ENCODE results near the gene CHI3L1.

The CHI3L1 gene

DNA sequence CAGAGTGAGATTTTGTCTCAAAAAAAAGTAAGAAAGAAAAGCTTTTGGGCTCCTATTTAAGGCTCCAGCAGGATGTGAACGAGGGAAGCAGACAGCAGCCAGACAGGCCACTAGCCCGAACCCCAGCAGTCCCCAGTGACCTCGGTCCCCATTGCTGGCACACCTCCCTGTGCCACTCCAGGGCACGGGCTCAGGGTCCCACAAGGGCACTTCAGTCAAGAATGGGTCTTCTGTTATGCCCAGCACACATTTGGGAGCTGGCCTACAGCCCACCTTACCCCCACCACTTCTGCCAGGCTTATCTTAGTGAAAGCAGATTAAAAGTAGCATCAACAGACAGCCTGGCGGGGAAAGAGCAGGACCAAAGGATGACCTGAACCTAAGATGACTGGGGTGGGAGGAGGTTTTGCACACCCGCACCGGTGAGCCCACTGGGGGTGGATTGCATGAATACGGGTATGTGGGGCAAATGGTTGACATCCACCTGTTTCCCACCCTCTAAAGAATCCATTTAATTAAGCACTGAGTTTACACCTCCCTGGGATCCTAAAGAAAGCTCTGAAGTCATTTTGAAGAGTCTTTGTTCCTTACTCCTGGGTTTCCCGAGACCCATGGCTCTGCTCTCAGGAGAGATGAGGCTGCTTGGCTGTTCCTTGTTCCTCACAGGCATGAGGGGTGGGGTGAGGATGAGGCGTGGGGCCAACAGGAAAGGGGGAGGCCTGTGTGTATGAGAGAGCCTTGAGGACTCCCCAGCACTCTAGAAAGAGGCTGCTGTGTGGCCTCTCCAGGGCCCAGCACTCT, 4.7 kb downstream of the CHI3L1 start:
- DNase-seq (ENCODE audit: low read depth in 4 of 4, low spot score in 1 of 4) = no peak

DNA sequence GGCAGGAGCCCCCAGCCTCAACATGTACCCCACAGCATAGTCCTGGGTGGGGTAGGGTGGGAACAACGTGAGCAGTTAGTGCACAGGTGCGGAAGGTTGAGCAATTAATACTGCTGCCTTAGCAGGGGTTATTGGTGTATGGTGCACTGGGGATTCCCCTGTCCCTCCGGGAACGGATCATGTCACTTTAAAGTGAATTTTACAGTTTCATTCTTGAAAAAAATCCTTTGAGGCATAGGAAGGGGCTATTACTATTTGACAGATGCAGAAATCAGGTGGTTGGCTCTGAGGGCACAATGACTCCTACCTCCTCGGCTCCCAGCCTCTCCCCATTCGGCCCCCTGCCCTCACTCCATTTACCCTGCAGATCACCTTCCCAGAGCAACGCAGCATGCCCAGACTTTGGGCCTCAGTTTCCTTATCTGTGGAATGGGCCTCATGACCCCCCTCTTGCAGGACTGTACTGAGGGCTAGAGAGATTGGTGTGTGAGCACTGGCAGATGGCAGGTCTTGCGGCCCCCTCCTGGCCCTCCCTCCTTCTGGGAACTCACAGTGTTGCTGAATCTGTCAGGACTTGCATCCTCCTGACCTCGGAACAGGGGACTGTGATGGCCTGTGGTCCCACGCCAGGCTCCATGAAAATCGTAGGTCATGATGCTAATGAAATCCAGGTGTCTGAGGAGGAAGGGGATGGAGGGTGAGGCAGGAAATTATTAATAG, 5.7 kb downstream of the CHI3L1 start:
- no peak for DNase-seq (ENCODE audit: low read depth in 4 of 4, low spot score in 1 of 4)

DNA sequence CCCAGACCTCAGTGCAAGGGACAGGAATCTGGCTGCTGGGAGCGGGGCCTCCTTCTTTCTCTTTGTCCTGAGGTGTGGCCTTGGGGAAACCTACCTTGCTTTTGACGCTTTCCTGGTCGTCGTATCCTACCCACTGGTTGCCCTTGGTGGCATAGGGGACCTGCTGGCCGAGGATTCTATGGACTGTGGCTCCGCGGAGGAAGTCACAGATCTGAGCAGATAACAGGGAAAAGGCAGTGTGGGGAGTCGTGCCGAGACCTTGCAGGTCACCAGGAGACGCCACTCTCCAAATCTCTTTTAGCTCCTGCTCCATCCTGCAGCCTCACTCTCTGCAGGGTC, 6.9 kb downstream of the CHI3L1 start:
- no peak for DNase-seq (ENCODE audit: low read depth in 4 of 4, low spot score in 1 of 4)

DNA sequence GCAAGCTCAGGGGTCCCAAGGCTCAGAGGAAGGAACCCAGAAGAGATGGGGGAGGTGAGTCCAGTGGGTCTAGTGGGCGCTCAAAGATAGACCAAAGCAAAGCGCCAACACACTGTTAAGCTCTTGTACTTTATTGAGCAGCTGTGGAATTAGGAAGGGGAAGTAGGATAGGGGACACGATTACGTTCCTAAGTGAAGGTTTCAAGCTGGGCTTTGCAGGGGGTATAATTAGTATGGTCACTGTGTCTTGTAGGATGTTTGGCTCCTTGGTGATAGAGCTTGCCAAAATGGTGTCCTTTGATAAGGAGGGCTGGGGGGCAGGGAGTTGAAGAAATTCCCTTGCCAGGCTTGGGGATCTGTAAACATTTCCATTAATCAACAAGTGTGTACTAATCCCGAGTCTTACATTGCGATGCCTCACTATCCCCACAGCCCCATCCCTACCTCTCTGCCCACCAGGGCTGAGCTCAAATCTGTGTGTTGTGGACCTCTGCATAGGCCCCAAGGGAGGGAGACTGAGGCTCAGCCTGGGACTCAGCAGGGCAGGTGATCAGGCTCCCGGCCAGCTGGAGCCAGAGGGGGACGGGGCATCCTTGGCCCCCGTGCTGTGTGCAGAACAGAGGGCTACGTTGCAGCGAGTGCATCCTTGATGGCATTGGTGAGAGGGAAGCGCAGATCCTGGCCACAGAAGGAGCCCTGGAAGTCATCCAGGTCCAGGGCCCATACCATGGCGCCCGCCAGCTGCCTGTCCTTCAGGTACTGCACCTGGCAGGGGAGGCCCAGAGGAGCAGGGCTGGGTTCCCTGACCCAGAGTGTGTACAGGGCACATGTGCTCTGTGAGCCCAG, 7.5 kb downstream of the CHI3L1 start:
- DNase-seq (ENCODE audit: low read depth in 4 of 4, low spot score in 1 of 4) = no peak

DNA sequence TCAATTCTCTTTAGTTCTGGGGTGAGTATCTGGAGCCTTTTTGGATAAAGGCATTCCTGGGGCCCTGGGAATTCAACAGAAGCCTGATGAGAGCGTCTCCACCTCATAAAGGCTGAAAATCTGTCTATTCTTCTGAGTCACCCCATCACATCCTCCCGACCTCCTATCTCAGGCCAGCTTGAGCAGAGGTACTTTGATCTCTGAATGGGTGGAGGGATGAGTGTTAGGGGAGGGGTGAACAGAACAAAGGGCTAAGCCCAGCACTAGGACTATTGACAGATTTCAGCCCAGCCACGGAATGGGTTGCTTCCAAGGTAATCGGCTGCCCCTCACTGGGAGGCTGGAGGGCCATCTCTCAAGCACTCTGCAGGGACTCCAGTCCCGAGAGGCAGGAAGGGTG, 8.4 kb downstream of the CHI3L1 start:
- no peak for DNase-seq (ENCODE audit: low read depth in 4 of 4, low spot score in 1 of 4)

DNA sequence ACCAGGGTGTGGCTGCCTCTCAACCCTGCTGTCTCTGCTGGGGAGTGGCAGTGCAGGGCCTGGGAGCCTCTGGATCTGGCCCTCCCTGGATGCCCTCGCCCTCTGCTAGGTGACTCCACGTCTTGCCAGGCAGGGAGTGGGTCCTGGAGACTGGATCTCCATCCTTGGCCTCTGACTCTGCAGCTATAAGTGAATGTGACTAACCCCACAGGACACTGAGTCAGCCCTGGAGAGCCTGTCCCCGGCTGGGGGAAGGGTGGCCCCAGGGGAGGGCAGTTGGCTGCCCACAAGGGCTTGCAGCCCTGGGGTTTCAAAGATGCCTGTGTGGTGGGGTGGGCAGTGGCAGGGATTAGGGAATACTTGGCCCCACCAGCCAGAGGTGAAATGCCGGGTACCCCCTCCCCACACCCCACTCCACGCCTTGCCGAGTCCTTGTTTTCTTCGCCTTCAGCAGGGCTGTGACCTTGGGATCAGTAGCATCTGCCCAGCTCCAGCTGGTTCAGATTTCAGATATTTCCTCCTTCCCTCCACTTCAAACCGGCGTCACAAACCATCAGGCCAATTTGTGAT, 8.9 kb downstream of the CHI3L1 start:
- no peak for DNase-seq (ENCODE audit: low read depth in 4 of 4, low spot score in 1 of 4)

DNA sequence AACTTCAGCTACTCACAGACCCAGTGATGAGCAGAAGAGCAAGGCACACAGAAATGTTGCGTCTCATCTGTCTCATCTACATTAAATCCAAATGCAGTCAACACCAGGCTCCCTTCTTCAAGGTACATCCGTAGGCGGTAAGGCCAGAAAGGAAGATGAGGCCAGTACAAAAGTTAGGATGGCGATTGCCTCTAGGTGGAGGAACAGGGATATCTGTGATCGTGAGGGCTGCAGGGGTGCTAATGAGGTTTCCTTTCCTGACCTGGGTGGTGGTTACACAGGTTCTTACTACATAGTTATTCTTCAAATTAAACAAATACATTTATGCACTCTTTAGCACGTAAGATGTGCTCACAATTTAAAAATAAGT, 9.5 kb downstream of the CHI3L1 start:
- DNase-seq (ENCODE audit: low read depth in 4 of 4, low spot score in 1 of 4) = no peak

DNA sequence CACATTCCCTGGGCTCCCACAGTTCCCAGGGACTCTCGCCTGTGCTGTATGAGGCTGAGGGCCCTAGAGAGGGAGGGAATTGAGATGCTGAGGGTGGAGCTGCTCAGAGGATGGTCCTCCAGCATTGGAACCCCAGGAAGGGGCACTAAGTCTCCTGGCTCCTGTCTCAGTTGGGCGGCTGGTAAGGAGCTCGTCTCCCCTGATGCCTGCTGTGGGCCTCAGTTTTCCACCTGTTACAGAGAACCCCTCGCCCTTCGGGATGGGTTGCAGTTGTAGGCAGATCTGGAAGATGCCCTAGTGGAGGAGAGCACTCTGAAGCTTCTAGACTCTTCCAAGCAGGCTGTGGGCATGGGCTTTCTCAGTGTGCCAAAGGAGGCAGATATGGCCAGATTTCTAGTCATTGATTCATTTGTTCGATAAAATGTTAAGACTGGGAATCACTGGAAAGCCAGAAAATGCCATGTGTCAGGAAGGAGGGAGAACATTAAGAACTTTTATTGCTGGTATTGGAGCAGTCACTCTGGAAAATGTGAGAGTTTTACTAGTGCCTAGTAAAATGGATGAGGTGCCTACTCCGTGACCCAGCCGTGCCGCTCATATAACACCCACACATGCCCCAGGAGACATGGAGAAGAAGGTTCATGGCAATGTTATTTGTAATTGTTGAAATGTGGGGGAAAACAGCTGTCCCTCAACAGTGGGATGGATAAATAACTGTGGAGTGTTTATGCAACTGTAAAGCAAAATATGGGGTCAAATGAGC, 10.1 kb downstream of the CHI3L1 start:
- no peak for DNase-seq (ENCODE audit: low read depth in 4 of 4, low spot score in 1 of 4)

DNA sequence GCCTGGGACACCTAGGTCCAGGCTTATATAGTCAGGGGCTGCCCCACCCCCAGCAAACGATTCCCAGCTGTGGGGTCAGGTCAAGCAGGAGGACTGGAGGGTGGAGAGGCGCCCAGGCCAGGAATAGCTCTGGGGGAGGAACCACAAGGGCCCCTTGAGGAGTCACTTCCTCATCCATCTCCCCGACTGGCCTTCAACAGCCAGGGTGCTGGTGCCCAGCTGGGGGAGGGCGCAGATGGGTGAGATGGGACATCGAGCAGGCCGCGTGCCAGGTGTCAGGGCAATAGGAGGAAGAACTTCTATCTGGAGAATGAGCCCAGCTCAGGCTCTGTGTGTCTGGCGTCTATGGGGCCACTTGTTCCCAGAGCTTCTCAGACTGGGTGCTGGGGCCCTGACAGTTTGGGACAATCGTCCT, 10.7 kb downstream of the CHI3L1 start:
- DNase-seq (ENCODE audit: low read depth in 4 of 4, low spot score in 1 of 4) = no peak

DNA sequence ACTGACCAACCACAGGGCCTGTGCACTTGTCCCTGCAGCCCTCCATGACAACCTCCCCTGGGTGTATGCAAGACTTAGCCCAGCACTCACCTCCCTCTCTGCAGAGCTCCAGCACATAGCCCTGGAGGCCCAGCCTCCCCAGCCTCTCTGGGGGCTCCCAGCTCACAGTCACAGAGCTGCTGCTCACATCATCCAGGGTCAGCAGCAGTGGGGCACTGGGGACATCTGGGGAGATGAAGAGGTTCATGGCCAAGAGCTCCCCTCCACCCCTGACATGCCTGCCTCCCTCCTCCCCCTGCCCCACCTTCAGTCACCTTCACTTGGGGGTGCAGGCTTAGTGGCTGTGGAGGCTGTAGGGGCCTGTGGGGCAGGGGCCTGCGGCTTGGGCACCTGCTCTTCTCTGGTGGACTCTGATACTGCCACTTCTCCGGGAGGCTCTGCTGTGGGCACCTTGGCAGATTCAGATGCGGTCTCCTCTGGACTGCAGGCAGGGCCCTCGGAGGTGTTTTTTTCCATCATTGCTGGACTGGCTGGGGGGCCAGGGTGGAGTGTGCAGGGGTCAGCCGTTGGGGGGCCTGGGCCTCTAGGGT, 11.2 kb downstream of the CHI3L1 start, which contains the start of gene MYBPH:
Gene MYBPH (minus strand): TSS at position 590 of the 590 bp plus-strand sequence. CDS start 71 bp downstream, at position 519.
- DNase-seq (ENCODE audit: low read depth in 4 of 4, low spot score in 1 of 4) = no peak

DNA sequence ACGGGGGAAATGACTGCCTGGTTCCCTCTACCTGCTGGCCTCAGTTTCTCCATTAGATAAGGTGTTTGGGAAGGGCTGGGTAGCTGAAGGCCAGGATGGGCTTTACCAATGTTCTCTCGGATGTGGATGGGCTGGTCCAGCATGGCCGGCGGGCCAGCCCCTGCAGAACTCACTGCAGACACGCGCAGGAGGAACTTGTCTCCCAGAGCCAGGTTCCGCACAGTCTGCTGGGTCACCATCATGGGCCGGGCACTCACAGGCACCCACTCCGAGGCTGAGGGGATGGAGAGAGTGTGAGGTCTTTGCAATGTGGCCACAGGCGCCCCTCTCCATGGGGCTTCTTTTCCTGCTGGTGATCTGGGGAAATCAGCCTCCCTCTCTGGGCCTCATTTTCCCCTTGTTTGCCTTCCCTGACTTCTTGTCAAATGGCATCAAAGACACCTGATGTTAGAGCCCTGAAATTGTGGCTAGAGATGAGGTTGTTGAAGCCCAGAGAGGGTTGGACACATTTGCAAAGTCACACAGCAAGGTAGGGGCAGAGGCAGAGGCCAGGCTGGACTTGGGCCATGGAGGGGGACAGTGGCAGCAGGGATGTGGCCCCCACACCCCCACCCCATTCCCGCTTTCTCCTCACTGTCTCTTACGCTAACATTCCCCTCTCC, 12.0 kb downstream of the CHI3L1 start:
- no peak for DNase-seq (ENCODE audit: low read depth in 4 of 4, low spot score in 1 of 4)

DNA sequence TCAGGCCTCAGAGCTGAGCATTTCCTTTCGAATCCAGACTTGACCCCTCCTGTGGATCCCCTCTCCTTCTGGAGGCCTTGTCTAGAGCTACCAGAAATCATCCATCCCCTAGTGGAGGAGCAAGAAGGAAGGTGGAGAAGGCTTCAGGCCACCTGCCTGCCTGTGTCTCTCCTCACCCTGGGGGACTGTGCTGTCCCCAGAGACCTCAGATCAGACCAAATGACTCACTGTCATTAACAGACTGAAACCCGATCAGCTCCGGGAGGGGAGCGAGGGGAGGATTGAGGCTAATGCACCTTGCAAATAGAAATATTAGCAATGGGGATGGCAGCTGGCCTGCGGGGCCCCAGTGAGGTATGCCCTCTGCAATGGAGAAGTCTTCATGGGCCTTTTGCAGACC, 12.9 kb downstream of the CHI3L1 start:
- DNase-seq (ENCODE audit: low read depth in 4 of 4, low spot score in 1 of 4) = no peak

DNA sequence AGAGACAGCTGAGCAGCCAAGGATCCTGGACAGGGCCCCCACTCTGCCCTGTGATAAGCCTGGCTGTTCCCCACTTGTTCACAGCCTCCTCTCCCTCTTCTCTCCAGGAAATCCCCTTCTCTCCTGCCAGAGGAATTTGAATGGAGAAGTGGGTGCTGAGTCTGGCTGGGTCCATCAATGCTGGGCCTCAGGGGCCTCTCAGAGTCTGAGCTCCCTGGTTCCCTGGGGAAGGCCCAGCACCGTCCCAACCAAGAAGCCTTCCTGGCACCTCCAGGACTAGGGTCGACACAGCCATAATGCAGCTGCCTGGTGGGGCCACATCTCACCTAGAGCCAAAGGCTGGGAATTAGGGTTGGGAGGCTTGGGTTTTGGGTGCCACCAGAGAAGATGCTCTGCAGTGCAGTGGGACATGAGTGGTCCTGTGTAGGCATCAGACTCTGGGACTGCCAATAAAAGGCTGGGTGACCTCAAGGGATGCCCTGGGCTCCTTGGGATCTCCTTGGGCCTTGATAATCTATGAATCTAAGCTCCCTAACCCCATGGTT, 13.4 kb downstream of the CHI3L1 start:
- no peak for DNase-seq (ENCODE audit: low read depth in 4 of 4, low spot score in 1 of 4)

DNA sequence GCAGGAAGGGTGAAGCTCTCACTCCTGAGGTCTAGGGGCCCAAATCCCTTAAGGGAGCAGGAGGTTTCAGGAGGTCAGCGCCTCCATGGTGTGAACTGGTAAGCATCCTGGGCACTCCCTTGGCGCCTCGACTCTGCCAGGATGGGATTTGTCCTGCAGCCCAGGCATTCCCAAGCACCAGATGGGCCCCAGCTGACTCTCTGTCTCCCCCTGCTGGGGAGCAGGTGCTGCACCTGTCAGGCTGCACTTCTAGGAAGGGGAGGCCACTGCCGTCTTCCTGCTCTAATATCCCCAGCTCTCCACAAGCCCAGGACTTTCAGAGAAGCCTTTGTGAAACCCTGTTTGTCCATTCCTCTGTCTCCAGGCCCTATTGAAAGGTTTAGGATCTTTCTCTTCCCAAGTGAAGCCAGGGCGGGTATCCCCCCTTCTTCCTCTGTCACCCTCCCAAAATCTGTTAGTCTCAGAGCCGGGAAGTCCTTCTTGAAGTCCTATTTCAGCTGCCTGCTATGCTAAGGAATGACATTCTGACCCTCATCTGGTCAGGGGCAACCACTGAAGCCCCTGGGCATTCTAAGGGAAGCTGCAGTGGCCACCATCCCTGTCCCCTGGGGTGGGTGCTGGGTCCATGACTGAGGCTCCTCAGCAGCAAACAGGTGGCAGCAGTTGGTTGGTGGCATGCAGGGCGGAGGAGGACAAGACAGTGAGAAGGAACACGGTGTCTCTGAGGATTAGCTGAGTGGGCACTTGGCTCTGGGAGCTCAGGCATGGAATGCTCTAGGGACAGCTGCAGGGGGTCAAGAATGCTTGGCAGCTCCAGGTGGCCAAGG, 14.1 kb downstream of the CHI3L1 start:
- DNase-seq (ENCODE audit: low read depth in 4 of 4, low spot score in 1 of 4) = peak in 3 of 4 experiments; percentile 26 to 36 (median 30)

DNA sequence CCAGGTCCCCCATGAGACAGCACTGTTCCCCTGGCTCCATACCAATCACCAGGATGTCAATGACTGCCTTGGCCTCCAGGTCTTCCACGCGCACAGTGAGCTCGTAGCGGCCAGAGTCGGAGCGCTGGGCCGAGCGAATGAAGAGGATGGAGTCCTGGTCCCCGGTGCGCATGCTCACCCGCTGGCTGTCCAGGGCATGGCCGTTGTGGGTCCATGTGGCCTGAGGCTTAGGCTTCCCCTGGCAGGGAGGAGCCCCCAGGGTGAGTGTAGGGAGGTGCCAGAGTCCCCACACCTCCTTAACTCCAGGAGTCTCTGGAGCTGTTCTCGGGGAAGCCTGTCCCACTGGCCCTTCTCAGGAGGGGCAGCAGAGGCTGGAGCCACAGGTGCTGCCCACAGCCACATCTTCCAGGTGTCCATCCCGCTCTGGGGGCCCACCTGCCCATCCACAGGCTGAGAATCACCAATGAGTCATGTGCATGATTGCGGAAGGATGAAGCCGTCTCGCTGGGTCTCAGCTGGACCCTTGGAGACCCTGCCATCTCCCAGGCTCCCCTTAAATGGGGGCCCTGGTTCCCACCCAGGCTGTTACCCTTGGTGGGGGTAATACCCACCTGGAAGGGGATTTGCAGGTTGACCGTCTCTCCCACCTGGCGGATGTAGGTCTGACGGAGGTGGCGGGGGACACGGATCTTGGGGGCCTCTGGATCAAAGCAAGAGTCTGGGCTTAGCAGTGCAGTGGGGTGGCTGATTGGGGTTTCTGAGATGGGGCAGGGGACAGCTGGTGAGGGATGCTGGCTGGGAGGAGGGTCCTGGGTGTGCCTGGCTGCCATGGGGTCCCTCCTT, 14.9 kb downstream of the CHI3L1 start:
- DNase-seq (ENCODE audit: low read depth in 4 of 4, low spot score in 1 of 4) = no peak

DNA sequence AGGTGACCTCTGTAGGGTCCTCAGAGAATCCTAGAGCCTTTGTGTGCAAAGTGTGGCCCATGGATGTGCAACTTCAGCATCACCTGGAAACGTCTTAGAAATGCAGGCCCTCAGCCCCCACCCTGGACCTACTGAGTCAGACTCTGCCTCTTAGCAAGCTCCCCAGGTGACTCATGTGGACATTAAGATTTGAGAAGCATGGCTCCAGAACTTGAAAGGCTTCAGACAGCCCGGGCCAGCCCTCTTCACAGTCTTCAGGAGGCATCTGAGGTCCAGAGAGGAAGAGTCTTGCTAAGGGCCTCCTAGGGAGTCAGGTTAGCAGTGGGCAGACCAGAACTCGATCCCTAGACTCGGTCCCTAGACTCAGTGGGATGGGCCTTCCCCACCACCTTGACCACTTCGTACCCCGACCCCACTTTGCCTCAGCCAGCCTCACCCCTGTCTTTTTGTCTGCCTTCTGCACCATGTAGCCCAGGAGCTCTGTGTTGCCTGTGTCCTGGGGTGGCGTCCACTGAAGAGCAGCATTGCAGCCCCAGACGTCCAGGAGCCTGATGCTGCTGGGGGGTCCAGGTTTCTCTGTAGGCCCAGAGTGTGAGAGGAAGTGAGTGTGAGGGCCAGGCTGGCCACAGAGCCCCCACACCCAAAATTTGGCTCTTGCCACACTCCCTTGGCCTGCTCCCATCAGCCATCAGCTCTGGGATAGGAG, 15.7 kb downstream of the CHI3L1 start:
- DNase-seq (ENCODE audit: low read depth in 4 of 4, low spot score in 1 of 4) = no peak

Data from stimulated activated CD4-positive, alpha-beta T cell treated with anti-CD3 and anti-CD28 coated beads, Interleukin-1b, Interleukin-23, amount 100 ng/mL, for 24 hours (primary cell).